GM18909 (cell line): ENCODE results near the gene GTF2I.
A peak's percentile ranks its signal among the peaks of the same experiment; 100 is the strongest.
"Not testable (repeated sequence)": the region's sequence is repeated elsewhere in the genome, so short reads cannot be mapped to it uniquely, and the experiment has no call there.

Source experiments
- ATAC-seq: cut with Tn5 transposase; IDR thresholded peaks from one replicate; pipeline ENCODE4 v1.9.1; 2021; ENCODE audit warnings: mild to moderate bottlenecking; ENCODE audit not compliant: unreplicated experiment, poor library complexity

Gene GTF2I

DNA sequence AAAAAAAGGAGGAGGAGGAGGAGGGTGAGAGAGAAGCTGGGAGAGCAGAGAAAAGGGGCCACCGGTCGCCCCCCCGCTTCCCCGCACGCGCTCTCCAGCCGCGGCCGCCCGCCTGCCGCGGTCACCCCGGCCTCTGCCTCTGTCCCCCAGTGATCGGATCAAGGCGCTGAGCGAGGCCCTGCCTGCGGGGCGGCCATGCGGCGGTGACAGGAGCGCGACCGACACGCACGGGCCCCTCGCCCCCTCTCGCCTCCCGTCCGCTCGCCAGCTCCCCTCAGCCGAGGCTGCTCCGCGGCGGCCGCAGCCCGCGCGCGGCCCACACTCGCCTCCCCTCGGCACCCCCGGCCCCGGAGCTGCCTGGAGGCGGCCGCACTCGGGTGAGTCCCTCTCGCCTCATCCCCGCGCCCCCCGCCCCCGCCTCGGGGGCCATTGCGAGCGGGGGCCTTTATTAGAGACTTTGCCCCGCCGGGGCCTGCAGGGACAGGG is at the start of gene GTF2I:
GTF2I (plus strand) TSS at position 27 of the 486 bp plus-strand sequence. CDS start 31,411 bp downstream, outside the sequence.
- ATAC-seq, result peak; percentile 25

- no peak for ATAC-seq
Measured at GRCh38 chr7:74612015-74612829, 45.3 kb upstream of the GTF2I start.

GRCh38 chr7:74615933-74616780 is 41.4 kb upstream of the GTF2I start:
- ATAC-seq, result no peak

DNA sequence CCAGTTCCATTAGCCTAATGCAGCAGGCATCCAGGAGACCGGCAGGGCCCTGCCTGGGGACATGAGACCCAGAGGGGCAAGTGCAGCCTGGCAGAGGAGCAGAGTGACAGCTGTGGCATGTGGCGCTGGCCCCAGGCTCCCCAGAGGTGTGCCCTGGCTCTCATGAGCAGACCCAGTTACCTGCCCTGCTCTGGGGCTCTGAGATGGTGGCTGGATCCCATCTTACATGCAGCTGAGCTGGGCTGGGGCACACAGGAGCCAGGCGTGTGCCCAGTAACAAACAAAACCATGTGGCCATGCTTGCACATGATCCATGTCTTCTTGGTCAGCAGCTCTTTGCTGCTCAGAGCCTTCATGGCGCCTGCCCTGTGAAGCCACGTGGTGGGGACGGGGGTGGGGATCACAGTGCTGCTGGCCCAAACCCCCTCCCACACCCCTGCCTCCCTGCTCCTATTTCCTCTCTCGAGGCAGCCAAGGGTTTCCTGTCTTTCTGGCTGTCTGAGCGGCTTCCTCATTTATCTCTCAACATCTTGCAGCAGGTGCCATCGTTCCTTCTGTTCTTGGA is 40.3 kb upstream of the GTF2I start:
- ATAC-seq, result no peak

DNA sequence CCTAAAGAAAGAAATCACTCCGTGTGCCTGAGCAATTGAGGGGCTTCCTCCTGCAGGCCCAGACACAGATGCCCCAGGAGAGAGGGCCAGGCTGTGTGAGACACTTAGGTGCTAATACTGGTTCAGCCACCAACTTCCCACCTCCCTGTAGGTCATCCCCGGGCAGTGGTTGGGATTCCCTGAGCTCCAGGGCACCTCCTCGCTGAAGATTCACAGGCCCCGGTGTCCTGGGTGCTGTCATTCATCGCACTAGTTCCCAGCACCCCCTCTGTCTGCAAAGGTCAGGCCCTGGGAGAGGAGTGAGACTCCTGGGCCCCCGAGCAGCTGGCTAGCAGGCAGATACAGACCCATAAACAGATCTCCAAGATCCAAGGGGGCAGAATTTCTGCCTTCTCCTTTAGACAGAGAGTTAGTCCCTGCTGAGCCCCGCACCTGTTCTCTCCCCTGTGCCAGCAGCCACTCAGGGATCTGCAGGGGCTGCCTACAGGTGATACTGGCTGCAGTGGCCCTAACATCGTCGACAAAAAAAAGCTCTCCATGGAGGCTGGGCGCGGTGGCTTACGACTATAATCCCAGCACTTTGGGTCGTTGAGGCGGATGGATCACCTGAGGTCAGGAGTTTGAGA is 38.2 kb upstream of the GTF2I start:
- ATAC-seq, result no peak

GRCh38 chr7:74622228-74622749 is 35.2 kb upstream of the GTF2I start:
- no peak for ATAC-seq

GRCh38 chr7:74623135-74623534 is 34.4 kb upstream of the GTF2I start:
- no peak for ATAC-seq

DNA sequence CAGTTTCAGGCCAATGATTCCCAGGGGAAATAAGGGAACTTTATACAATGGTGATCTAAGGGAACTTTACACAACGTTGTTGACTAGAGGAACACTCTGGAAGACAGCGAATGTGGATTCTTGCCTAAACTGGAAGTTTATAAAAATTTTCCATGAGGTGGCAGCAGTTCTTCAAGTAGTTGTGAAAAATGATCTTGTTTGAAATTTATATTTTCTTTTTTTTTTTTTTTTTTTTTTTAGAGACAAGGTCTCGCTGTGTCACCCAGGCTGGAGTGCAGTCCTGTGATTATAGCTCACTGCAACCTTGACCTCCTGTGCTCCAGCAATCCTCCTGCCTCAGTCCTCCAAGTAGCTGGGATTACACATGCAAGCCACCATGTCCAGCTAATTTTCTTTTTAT is 32.1 kb upstream of the GTF2I start:
- ATAC-seq, result no peak

GRCh38 chr7:74627661-74628411 is 29.7 kb upstream of the GTF2I start:
- no peak for ATAC-seq

GRCh38 chr7:74632505-74632904 is 25.0 kb upstream of the GTF2I start:
- ATAC-seq, result no peak

GRCh38 chr7:74633451-74633921 is 24.0 kb upstream of the GTF2I start:
- no peak for ATAC-seq

DNA sequence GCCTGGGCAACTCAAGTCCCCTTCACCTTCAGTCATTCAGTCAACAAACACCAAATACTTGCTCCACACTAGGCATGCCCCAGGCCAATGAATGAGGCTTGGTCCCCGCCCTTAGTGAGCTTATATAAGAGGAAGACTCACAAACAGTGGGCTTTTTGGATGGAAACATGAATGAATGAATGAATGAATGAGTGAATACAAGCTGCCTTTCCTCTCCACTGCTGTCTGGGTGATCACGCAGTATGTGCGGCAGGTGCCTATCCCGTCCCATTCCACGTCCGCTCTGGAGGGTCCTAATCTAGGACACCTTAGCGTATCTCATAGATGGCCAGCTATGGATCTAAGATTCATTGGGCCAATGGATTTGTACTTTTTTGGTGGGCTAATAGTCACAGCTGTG is 19.8 kb upstream of the GTF2I start:
- no peak for ATAC-seq

DNA sequence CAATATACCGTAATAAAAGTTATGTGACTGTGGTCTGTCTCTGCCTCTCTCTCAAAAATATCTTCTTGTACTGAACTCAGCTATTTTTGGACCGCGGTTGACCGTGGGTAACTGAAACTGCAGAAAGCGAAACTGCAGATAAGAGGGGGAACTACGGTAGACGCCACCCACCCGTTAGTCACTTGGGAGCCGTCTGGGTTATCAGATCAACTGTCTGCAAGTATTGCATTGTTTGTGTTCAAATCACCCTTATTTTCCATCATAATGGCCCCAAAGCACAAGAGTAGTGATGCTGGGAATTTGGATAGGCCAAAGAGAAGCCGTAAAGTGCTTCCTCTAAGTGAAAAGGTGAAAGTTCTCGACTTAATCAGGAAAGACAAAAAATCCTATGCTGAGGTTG is 7.5 kb upstream of the GTF2I start:
- peak; percentile 80 for ATAC-seq

GRCh38 chr7:74650493-74651132 is 6.9 kb upstream of the GTF2I start:
- not testable (repeated sequence) for ATAC-seq

GRCh38 chr7:74651133-74651504 is 6.4 kb upstream of the GTF2I start:
- ATAC-seq, result not testable (repeated sequence)

DNA sequence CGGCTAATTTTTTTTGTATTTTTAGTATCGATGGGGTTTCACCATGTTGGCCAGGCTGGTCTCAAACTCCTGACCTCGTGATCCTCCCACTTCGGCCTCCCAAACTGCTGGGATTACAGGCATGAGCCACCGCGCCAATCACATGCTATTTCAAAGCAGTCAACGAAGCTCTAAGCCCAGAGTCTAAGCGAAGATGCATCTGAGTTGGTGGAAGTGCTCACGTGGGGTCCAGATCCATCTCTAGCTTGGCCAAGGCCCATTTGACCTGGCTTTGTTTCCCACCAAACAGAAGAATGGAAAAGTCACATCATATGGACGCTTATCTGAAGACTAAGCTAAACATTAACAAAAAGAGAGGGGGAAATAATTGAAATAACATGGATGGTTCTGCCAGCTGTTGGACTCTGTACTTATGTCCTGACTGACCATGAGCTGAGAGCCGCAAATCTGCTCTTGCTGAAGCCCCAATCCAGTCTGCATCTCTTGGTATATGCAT is 3.8 kb upstream of the GTF2I start:
- ATAC-seq, result no peak

GRCh38 chr7:74654811-74655210 is 2.7 kb upstream of the GTF2I start:
- ATAC-seq, result no peak

DNA sequence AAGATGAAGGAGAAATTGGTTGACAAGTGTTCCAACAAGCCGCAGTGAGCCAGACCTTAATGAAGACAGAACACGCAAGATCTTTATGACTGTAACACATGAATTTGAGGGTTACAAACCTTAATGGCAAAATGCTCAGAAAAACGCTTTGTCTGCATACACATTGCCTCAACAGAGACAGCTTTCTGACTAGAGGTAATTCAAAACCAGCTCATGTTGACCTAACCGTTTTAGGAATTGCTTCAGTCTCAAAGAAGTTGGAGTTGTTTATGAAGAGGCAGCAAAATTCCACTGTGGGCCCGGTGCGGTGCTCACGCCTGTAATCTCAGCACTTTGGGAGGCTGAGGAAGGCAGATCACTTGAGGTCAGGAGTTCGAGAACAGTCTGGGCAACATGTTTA is 2.2 kb upstream of the GTF2I start:
- no peak for ATAC-seq
